Activated T-helper 1 cell treated with anti-CD3 and anti-CD28 coated beads, Interleukin-2, amount 50 U/mL, for 16 hours (primary cell): ENCODE measurements around the gene HPS1.

Source experiments
- DNase-seq, 2 donors: peaks; one replicate each; pipeline ENCODE4 v3.0.0-alpha.2; 2020; ENCODE audit warnings: low read depth in 1 of 2, low spot score in 1 of 2

The HPS1 gene

GRCh38 chr10:98446661-98447221 lies at the start of gene HPS1:
TSS of gene HPS1 (minus strand) at chr10:98446935. CDS start at chr10:98443240, 3,695 bp downstream.
- peak; percentile 53 to 71 for DNase-seq

GRCh38 chr10:98492763-98493162 lies 46.0 kb upstream of the HPS1 start:
- no peak for DNase-seq

- no peak for DNase-seq
Observed at GRCh38 chr10:98489561-98490481, 43.1 kb upstream of the HPS1 start.

- no peak for DNase-seq
Observed at GRCh38 chr10:98488669-98489430, 42.1 kb upstream of the HPS1 start.

- DNase-seq: no peak
Observed at GRCh38 chr10:98487649-98488048, 40.9 kb upstream of the HPS1 start.

- no peak for DNase-seq
Observed at GRCh38 chr10:98486421-98486820, 39.7 kb upstream of the HPS1 start.

- DNase-seq: no peak
Observed at GRCh38 chr10:98485959-98486358, 39.2 kb upstream of the HPS1 start.

GRCh38 chr10:98483658-98484057 lies 36.9 kb upstream of the HPS1 start:
- DNase-seq: no peak

- no peak for DNase-seq
Observed at GRCh38 chr10:98482096-98482495, 35.4 kb upstream of the HPS1 start.

- no peak for DNase-seq
Observed at GRCh38 chr10:98481404-98481945, 34.7 kb upstream of the HPS1 start.

GRCh38 chr10:98478430-98479222 lies 31.9 kb upstream of the HPS1 start:
- no peak for DNase-seq

- no peak for DNase-seq
Observed at GRCh38 chr10:98477861-98478260, 31.1 kb upstream of the HPS1 start.

- DNase-seq: no peak
Observed at GRCh38 chr10:98474628-98475027, 27.9 kb upstream of the HPS1 start.

- no peak for DNase-seq
Observed at GRCh38 chr10:98472196-98472595, 25.5 kb upstream of the HPS1 start.

GRCh38 chr10:98470850-98471249 lies 24.1 kb upstream of the HPS1 start:
- DNase-seq: no peak

- DNase-seq: no peak
Observed at GRCh38 chr10:98469001-98469931, 22.5 kb upstream of the HPS1 start.

GRCh38 chr10:98467506-98468318 lies 21.0 kb upstream of the HPS1 start:
- peak; percentile 34 to 47 for DNase-seq

GRCh38 chr10:98466861-98467505 lies 20.2 kb upstream of the HPS1 start:
- DNase-seq: no peak
